ENCODE measurements around the gene ZNF396. TPM values are rescaled to one million over a fixed set of nuclear protein-coding genes. Genes with fewer than 3 reads are reported as not detected.

The ZNF396 gene
- total and polyA plus RNA-seq, 9 of the 15 experiments (the other 6 are each of a cell fraction or from before 2014, with no cell fraction given) = 0.73 to 2.3 (median 1.9) TPM

DNA sequence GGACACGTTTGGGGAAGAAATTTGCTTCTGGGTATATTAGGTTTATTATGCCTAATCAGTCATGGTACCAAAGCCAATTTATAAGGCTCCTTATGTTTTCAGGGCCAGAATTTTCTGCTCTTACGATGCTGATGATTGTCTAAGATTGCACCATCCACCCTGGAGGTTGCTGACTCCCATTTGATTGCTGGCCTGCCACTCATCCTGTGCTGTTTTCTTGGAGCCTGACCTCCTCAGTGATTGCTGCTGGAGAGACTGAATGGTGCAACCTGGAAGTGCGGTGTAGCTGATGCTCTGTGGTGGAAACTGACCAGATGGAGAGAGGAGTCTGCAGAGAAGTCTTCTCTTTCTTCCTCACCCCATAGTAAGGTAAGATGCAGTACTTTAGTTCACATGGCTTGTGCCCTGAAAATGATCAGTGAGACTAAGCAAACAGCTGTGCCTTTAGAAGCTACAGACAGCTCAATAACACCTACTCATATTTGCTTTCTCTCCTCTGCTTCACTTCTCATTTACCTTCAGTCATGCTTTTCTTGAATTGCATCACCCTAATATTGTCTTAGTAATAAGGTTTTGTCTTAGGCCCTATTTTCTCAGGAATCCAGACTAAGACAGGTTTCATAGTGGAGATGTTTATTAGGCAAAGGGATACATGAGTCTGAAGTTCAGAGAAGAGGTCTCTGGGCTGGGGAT, 50.3 kb downstream of the ZNF396 start (continued):
- TF ChIP-seq, protein P1, sequence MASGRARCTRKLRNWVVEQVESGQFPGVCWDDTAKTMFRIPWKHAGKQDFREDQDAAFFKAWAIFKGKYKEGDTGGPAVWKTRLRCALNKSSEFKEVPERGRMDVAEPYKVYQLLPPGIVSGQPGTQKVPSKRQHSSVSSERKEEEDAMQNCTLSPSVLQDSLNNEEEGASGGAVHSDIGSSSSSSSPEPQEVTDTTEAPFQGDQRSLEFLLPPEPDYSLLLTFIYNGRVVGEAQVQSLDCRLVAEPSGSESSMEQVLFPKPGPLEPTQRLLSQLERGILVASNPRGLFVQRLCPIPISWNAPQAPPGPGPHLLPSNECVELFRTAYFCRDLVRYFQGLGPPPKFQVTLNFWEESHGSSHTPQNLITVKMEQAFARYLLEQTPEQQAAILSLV (tag; IDR thresholded peaks at IDR 0.05) = 0 out of 2 replicates have a peak, but pooled peaks have one; percentile 21
- TF ChIP-seq RAD21 (CRISPR knock-in tag; conservative IDR thresholded peaks at IDR 0.05 in 1 of 2, IDR thresholded peaks at IDR 0.05 in 1 of 2) (0 out of 4 replicates have a peak, but pooled peaks of 1 of the 2 experiments have one; percentile 2), ARNT (IDR thresholded peaks at IDR 0.05) (no peak), NR2C2 (CRISPR knock-in tag; IDR thresholded peaks at IDR 0.05) (no peak), NR2C2 (tag; IDR thresholded peaks at IDR 0.05) (peak; percentile 26; the same call in 1 of the 2 replicates), NR2C1 (IDR thresholded peaks at IDR 0.05) (no peak), NR2C1 (tag; IDR thresholded peaks at IDR 0.05) (0 out of 2 replicates have a peak, but pooled peaks have one; percentile 9), CEBPG (CRISPR knock-in tag; IDR thresholded peaks at IDR 0.05) (peak; percentile 85), CEBPG (tag; conservative IDR thresholded peaks at IDR 0.05 in 1 of 2, IDR thresholded peaks at IDR 0.05 in 1 of 2) (peak in 1 of 2 experiments; percentile 89)
- TF ChIP-seq, protein P2, sequence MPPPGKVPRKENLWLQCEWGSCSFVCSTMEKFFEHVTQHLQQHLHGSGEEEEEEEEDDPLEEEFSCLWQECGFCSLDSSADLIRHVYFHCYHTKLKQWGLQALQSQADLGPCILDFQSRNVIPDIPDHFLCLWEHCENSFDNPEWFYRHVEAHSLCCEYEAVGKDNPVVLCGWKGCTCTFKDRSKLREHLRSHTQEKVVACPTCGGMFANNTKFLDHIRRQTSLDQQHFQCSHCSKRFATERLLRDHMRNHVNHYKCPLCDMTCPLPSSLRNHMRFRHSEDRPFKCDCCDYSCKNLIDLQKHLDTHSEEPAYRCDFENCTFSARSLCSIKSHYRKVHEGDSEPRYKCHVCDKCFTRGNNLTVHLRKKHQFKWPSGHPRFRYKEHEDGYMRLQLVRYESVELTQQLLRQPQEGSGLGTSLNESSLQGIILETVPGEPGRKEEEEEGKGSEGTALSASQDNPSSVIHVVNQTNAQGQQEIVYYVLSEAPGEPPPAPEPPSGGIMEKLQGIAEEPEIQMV (tag; conservative IDR thresholded peaks at IDR 0.05; ENCODE audit: low read depth) = no peak
- TF ChIP-seq, protein P3, sequence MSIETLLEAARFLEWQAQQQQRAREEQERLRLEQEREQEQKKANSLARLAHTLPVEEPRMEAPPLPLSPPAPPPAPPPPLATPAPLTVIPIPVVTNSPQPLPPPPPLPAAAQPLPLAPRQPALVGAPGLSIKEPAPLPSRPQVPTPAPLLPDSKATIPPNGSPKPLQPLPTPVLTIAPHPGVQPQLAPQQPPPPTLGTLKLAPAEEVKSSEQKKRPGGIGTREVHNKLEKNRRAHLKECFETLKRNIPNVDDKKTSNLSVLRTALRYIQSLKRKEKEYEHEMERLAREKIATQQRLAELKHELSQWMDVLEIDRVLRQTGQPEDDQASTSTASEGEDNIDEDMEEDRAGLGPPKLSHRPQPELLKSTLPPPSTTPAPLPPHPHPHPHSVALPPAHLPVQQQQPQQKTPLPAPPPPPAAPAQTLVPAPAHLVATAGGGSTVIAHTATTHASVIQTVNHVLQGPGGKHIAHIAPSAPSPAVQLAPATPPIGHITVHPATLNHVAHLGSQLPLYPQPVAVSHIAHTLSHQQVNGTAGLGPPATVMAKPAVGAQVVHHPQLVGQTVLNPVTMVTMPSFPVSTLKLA (conservative IDR thresholded peaks at IDR 0.05) = no peak
- TF ChIP-seq, protein P4, sequence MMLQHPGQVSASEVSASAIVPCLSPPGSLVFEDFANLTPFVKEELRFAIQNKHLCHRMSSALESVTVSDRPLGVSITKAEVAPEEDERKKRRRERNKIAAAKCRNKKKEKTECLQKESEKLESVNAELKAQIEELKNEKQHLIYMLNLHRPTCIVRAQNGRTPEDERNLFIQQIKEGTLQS (IDR thresholded peaks at IDR 0.05) = peak; percentile 75
- TF ChIP-seq, protein P4 (CRISPR knock-in tag; conservative IDR thresholded peaks at IDR 0.05) = no peak
- TF ChIP-seq, protein P5, sequence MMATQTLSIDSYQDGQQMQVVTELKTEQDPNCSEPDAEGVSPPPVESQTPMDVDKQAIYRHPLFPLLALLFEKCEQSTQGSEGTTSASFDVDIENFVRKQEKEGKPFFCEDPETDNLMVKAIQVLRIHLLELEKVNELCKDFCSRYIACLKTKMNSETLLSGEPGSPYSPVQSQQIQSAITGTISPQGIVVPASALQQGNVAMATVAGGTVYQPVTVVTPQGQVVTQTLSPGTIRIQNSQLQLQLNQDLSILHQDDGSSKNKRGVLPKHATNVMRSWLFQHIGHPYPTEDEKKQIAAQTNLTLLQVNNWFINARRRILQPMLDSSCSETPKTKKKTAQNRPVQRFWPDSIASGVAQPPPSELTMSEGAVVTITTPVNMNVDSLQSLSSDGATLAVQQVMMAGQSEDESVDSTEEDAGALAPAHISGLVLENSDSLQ (IDR thresholded peaks at IDR 0.05) = peak; percentile 98

Data from K562 (cell line).